ENCODE measurements around the gene LCP2.

The LCP2 gene

GRCh38 chr5:170337045-170337733, 39.6 kb upstream of the LCP2 start:
- Histone ChIP-seq H3K27me3 (ENCODE audit: control insufficient read depth in 5 of 5, insufficient read depth in 4 of 5, low read length in 5 of 5) (no peaks in the 10 kb centered on the region), H3K4me1 (ENCODE audit: control insufficient read depth in 5 of 5, insufficient read depth in 5 of 5, low read length in 5 of 5) (peaks cover 5 to 38% (median 10%) of the 10 kb centered on the region in 5 donors), H3K9me3 (ENCODE audit: control insufficient read depth in 5 of 5, low read length in 5 of 5) (no peaks in the 10 kb centered on the region)

GRCh38 chr5:170336065-170336464, 38.5 kb upstream of the LCP2 start:
- H3K4me1 ChIP-seq (ENCODE audit: control insufficient read depth in 5 of 5, insufficient read depth in 5 of 5, low read length in 5 of 5): peaks cover 8 to 43% (median 15%) of the 10 kb centered on the region in 5 donors
- H3K4me3 ChIP-seq (ENCODE audit: low read depth in 1 of 5, low read length in 5 of 5): no peak overlapping the region
- H3K36me3 ChIP-seq (ENCODE audit: control insufficient read depth in 5 of 5, insufficient read depth in 5 of 5, low read length in 5 of 5): no peaks in the 10 kb centered on the region
- no peaks in the 10 kb centered on the region for H3K27me3 ChIP-seq (ENCODE audit: control insufficient read depth in 5 of 5, insufficient read depth in 4 of 5, low read length in 5 of 5)
- no peak overlapping the region for H3K9ac ChIP-seq (ENCODE audit: low read length in 5 of 5)
- no peaks in the 10 kb centered on the region for H3K9me3 ChIP-seq (ENCODE audit: control insufficient read depth in 5 of 5, low read length in 5 of 5)
- no peak overlapping the region for H3K27ac ChIP-seq (ENCODE audit: low read depth, low read length)

More at GRCh38 chr5:170337045-170337733, 39.6 kb upstream of the LCP2 start:
- H3K27ac ChIP-seq (ENCODE audit: low read depth, low read length): no peak overlapping the region
- H3K4me3 ChIP-seq (ENCODE audit: low read depth in 1 of 5, low read length in 5 of 5): no peak overlapping the region
- no peak overlapping the region for H3K9ac ChIP-seq (ENCODE audit: low read length in 5 of 5)
- H3K36me3 ChIP-seq (ENCODE audit: control insufficient read depth in 5 of 5, insufficient read depth in 5 of 5, low read length in 5 of 5): no peaks in the 10 kb centered on the region

- Histone ChIP-seq H3K9ac (ENCODE audit: low read length in 5 of 5) (no peak overlapping the region), H3K9me3 (ENCODE audit: control insufficient read depth in 5 of 5, low read length in 5 of 5) (no peaks in the 10 kb centered on the region), H3K27ac (ENCODE audit: low read depth, low read length) (no peak overlapping the region), H3K27me3 (ENCODE audit: control insufficient read depth in 5 of 5, insufficient read depth in 4 of 5, low read length in 5 of 5) (no peaks in the 10 kb centered on the region), H3K4me1 (ENCODE audit: control insufficient read depth in 5 of 5, insufficient read depth in 5 of 5, low read length in 5 of 5) (peaks cover 11 to 56% (median 25%) of the 10 kb centered on the region in 5 donors), H3K36me3 (ENCODE audit: control insufficient read depth in 5 of 5, insufficient read depth in 5 of 5, low read length in 5 of 5) (no peaks in the 10 kb centered on the region), H3K4me3 (ENCODE audit: low read depth in 1 of 5, low read length in 5 of 5) (no peak overlapping the region)
Measured at GRCh38 chr5:170334626-170335025, 37.0 kb upstream of the LCP2 start.

GRCh38 chr5:170333161-170333910, 35.8 kb upstream of the LCP2 start:
- H3K36me3 ChIP-seq (ENCODE audit: control insufficient read depth in 5 of 5, insufficient read depth in 5 of 5, low read length in 5 of 5): no peaks in the 10 kb centered on the region
- H3K27ac ChIP-seq (ENCODE audit: low read depth, low read length): no peak overlapping the region
- no peak overlapping the region for H3K4me3 ChIP-seq (ENCODE audit: low read depth in 1 of 5, low read length in 5 of 5)

GRCh38 chr5:170332058-170332457, 34.5 kb upstream of the LCP2 start:
- Histone ChIP-seq H3K4me3 (ENCODE audit: low read depth in 1 of 5, low read length in 5 of 5) (no peak overlapping the region), H3K4me1 (ENCODE audit: control insufficient read depth in 5 of 5, insufficient read depth in 5 of 5, low read length in 5 of 5) (peaks cover 11 to 62% (median 25%) of the 10 kb centered on the region in 5 donors), H3K27me3 (ENCODE audit: control insufficient read depth in 5 of 5, insufficient read depth in 4 of 5, low read length in 5 of 5) (no peaks in the 10 kb centered on the region), H3K27ac (ENCODE audit: low read depth, low read length) (peak overlapping the region; percentile 66), H3K9me3 (ENCODE audit: control insufficient read depth in 5 of 5, low read length in 5 of 5) (no peaks in the 10 kb centered on the region), H3K36me3 (ENCODE audit: control insufficient read depth in 5 of 5, insufficient read depth in 5 of 5, low read length in 5 of 5) (no peaks in the 10 kb centered on the region), H3K9ac (ENCODE audit: low read length in 5 of 5) (peak overlapping the region in 2 of 5 donors; percentile 7 to 48)

More at GRCh38 chr5:170333161-170333910, 35.8 kb upstream of the LCP2 start:
- Histone ChIP-seq H3K27me3 (ENCODE audit: control insufficient read depth in 5 of 5, insufficient read depth in 4 of 5, low read length in 5 of 5) (no peaks in the 10 kb centered on the region), H3K9me3 (ENCODE audit: control insufficient read depth in 5 of 5, low read length in 5 of 5) (no peaks in the 10 kb centered on the region), H3K4me1 (ENCODE audit: control insufficient read depth in 5 of 5, insufficient read depth in 5 of 5, low read length in 5 of 5) (peaks cover 11 to 59% (median 25%) of the 10 kb centered on the region in 5 donors), H3K9ac (ENCODE audit: low read length in 5 of 5) (no peak overlapping the region)

- Histone ChIP-seq H3K9ac (ENCODE audit: low read length in 5 of 5) (peak overlapping the region; percentile 19 to 54 (median 40)), H3K36me3 (ENCODE audit: control insufficient read depth in 5 of 5, insufficient read depth in 5 of 5, low read length in 5 of 5) (no peaks in the 10 kb centered on the region), H3K4me1 (ENCODE audit: control insufficient read depth in 5 of 5, insufficient read depth in 5 of 5, low read length in 5 of 5) (peaks cover 11 to 56% (median 25%) of the 10 kb centered on the region in 5 donors), H3K4me3 (ENCODE audit: low read depth in 1 of 5, low read length in 5 of 5) (peak overlapping the region; percentile 21 to 56 (median 50)), H3K27ac (ENCODE audit: low read depth, low read length) (peak overlapping the region; percentile 66), H3K27me3 (ENCODE audit: control insufficient read depth in 5 of 5, insufficient read depth in 4 of 5, low read length in 5 of 5) (no peaks in the 10 kb centered on the region), H3K9me3 (ENCODE audit: control insufficient read depth in 5 of 5, low read length in 5 of 5) (no peaks in the 10 kb centered on the region)
Measured at GRCh38 chr5:170330568-170331054, 33.0 kb upstream of the LCP2 start.

- no peaks in the 10 kb centered on the region for H3K9me3 ChIP-seq (ENCODE audit: control insufficient read depth in 5 of 5, low read length in 5 of 5)
- peaks cover 11 to 54% (median 25%) of the 10 kb centered on the region in 5 donors for H3K4me1 ChIP-seq (ENCODE audit: control insufficient read depth in 5 of 5, insufficient read depth in 5 of 5, low read length in 5 of 5)
- H3K27me3 ChIP-seq (ENCODE audit: control insufficient read depth in 5 of 5, insufficient read depth in 4 of 5, low read length in 5 of 5): no peaks in the 10 kb centered on the region
- no peak overlapping the region for H3K9ac ChIP-seq (ENCODE audit: low read length in 5 of 5)
- no peak overlapping the region for H3K27ac ChIP-seq (ENCODE audit: low read depth, low read length)
- H3K36me3 ChIP-seq (ENCODE audit: control insufficient read depth in 5 of 5, insufficient read depth in 5 of 5, low read length in 5 of 5): no peaks in the 10 kb centered on the region
- no peak overlapping the region for H3K4me3 ChIP-seq (ENCODE audit: low read depth in 1 of 5, low read length in 5 of 5)
Measured at GRCh38 chr5:170329524-170329923, 31.9 kb upstream of the LCP2 start.

GRCh38 chr5:170327829-170328228, 30.3 kb upstream of the LCP2 start:
- no peaks in the 10 kb centered on the region for H3K27me3 ChIP-seq (ENCODE audit: control insufficient read depth in 5 of 5, insufficient read depth in 4 of 5, low read length in 5 of 5)

GRCh38 chr5:170327168-170327567, 29.6 kb upstream of the LCP2 start:
- Histone ChIP-seq H3K9me3 (ENCODE audit: control insufficient read depth in 5 of 5, low read length in 5 of 5) (no peaks in the 10 kb centered on the region), H3K27me3 (ENCODE audit: control insufficient read depth in 5 of 5, insufficient read depth in 4 of 5, low read length in 5 of 5) (no peaks in the 10 kb centered on the region), H3K9ac (ENCODE audit: low read length in 5 of 5) (no peak overlapping the region), H3K36me3 (ENCODE audit: control insufficient read depth in 5 of 5, insufficient read depth in 5 of 5, low read length in 5 of 5) (no peaks in the 10 kb centered on the region), H3K4me3 (ENCODE audit: low read depth in 1 of 5, low read length in 5 of 5) (no peak overlapping the region), H3K4me1 (ENCODE audit: control insufficient read depth in 5 of 5, insufficient read depth in 5 of 5, low read length in 5 of 5) (peaks cover 9 to 37% (median 18%) of the 10 kb centered on the region in 5 donors), H3K27ac (ENCODE audit: low read depth, low read length) (no peak overlapping the region)

More at GRCh38 chr5:170327829-170328228, 30.3 kb upstream of the LCP2 start:
- H3K4me3 ChIP-seq (ENCODE audit: low read depth in 1 of 5, low read length in 5 of 5): no peak overlapping the region
- no peaks in the 10 kb centered on the region for H3K36me3 ChIP-seq (ENCODE audit: control insufficient read depth in 5 of 5, insufficient read depth in 5 of 5, low read length in 5 of 5)
- no peak overlapping the region for H3K9ac ChIP-seq (ENCODE audit: low read length in 5 of 5)
- no peak overlapping the region for H3K27ac ChIP-seq (ENCODE audit: low read depth, low read length)
- H3K9me3 ChIP-seq (ENCODE audit: control insufficient read depth in 5 of 5, low read length in 5 of 5): no peaks in the 10 kb centered on the region
- H3K4me1 ChIP-seq (ENCODE audit: control insufficient read depth in 5 of 5, insufficient read depth in 5 of 5, low read length in 5 of 5): peaks cover 9 to 39% (median 18%) of the 10 kb centered on the region in 5 donors

- no peak overlapping the region for H3K4me3 ChIP-seq (ENCODE audit: low read depth in 1 of 5, low read length in 5 of 5)
- no peaks in the 10 kb centered on the region for H3K36me3 ChIP-seq (ENCODE audit: control insufficient read depth in 5 of 5, insufficient read depth in 5 of 5, low read length in 5 of 5)
- no peak overlapping the region for H3K9ac ChIP-seq (ENCODE audit: low read length in 5 of 5)
- peaks cover 0 to 16% (median 15%) of the 10 kb centered on the region in 5 donors for H3K4me1 ChIP-seq (ENCODE audit: control insufficient read depth in 5 of 5, insufficient read depth in 5 of 5, low read length in 5 of 5)
- no peaks in the 10 kb centered on the region for H3K9me3 ChIP-seq (ENCODE audit: control insufficient read depth in 5 of 5, low read length in 5 of 5)
- no peak overlapping the region for H3K27ac ChIP-seq (ENCODE audit: low read depth, low read length)
- no peaks in the 10 kb centered on the region for H3K27me3 ChIP-seq (ENCODE audit: control insufficient read depth in 5 of 5, insufficient read depth in 4 of 5, low read length in 5 of 5)
Measured at GRCh38 chr5:170319301-170319700, 21.7 kb upstream of the LCP2 start.
